Cardiac muscle cell (in vitro differentiated cells and primary cell): ENCODE results near the gene CTNNB1. TPM values are rescaled to one million over a fixed set of nuclear protein-coding genes. Genes with fewer than 3 reads are reported as not detected.
A peak's percentile ranks its signal among the peaks of the same experiment; 100 is the strongest.

Experiments used
- DNase-seq, 2 donors: peaks; one replicate each; pipeline versions ENCODE4 v3.0.0 to v3.0.0-alpha.2; 2010 to 2017; ENCODE audit warnings: low read depth in 1 of 2, low spot score in 1 of 2
- H3K27ac ChIP-seq: fragments of 200-600 bp; sonication (generic); 2 replicates; pipeline ENCODE4 v1.5.1; 2016
- H3K27me3 ChIP-seq: fragments of 200-600 bp; sonication (generic); 2 replicates; pipeline ENCODE4 v1.6.0; 2016; ENCODE audit warnings: control low read depth
- H3K36me3 ChIP-seq: fragments of 200-600 bp; sonication (generic); 2 replicates; pipeline ENCODE4 v1.5.1; 2016; ENCODE audit warnings: control low read depth
- H3K4me1 ChIP-seq: fragments of 200-600 bp; sonication (generic); 2 replicates; pipeline ENCODE4 v1.8.1; 2017; ENCODE audit warnings: low read depth, mild to moderate bottlenecking, mixed run types
- H3K4me3 ChIP-seq: fragments of 200-600 bp; sonication (generic); 2 replicates; pipeline ENCODE4 v1.5.1; 2016; ENCODE audit warnings: mild to moderate bottlenecking
- H3K9me3 ChIP-seq: fragments of 200-600 bp; sonication (generic); 2 replicates; pipeline ENCODE4 v1.5.1; 2017; ENCODE audit warnings: low read depth, mild to moderate bottlenecking, control low read depth
- CTCF ChIP-seq: IDR thresholded peaks from 2 replicates; pipeline ENCODE4 v1.5.1; 2012; ENCODE audit warnings: low read depth, mild to moderate bottlenecking, low read length
- polyA plus RNA-seq: library from polyadenylated mRNA; unstranded; fragments of >200 nt; fragmentation: Nextera tagmentation; extraction: Ambion mirVana; gene quantifications from 2 replicates; pipeline ENCODE4 v1.2.1, GENCODE V29; 2016
- total RNA-seq: library from RNA; depleted of rRNA; stranded (reverse); fragments of >200 nt; gene quantifications from 2 replicates; pipeline ENCODE4 v1.2.3, GENCODE V29; 2016

The CTNNB1 gene
- total and polyA plus RNA-seq, 2 experiments from 2014 or later = 213 to 574 TPM

- no peaks in the 10 kb centered on the region for H3K9me3 ChIP-seq
- peak overlapping the region; percentile 12 for H3K27ac ChIP-seq
- H3K27me3 ChIP-seq = no peaks in the 10 kb centered on the region
- peaks cover 20% of the 10 kb centered on the region for H3K4me1 ChIP-seq
- no peaks in the 10 kb centered on the region for H3K36me3 ChIP-seq
- no peak for TF ChIP-seq CTCF
- no peak for DNase-seq
- no peak overlapping the region for H3K4me3 ChIP-seq
Measured at GRCh38 chr3:41247055-41248004, 48.0 kb downstream of the CTNNB1 start.

GRCh38 chr3:41248525-41248924, 49.2 kb downstream of the CTNNB1 start:
- Histone ChIP-seq H3K27ac (no peak overlapping the region), H3K9me3 (no peaks in the 10 kb centered on the region), H3K27me3 (no peaks in the 10 kb centered on the region), H3K36me3 (no peaks in the 10 kb centered on the region), H3K4me3 (no peak overlapping the region), H3K4me1 (peaks cover 20% of the 10 kb centered on the region)
- no peak for TF ChIP-seq CTCF
- DNase-seq = no peak

DNA sequence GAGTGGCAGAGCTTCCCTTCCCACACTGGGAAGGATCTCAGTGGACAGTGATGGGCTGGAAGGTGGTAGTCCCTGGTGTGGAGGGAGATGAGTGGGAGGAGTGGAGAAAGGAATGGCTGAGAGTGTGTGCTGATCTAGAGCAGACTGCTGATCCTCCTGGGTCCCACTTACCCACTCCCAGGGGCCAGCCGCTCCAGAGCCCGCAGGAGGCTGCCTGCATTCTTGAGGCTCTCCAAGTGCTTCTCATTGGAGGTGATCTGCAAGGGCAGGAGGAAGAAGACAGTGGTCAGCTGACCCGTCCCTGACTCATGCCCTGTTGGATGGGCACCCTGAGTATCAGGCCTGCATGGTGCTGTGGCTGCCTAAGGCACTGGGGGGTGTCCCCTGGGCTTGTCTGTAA, 50.0 kb downstream of the CTNNB1 start:
- H3K27ac ChIP-seq = no peak overlapping the region
- no peaks in the 10 kb centered on the region for H3K36me3 ChIP-seq
- TF ChIP-seq CTCF = no peak
- H3K4me1 ChIP-seq = peaks cover 20% of the 10 kb centered on the region
- H3K4me3 ChIP-seq = no peak overlapping the region
- H3K9me3 ChIP-seq = no peaks in the 10 kb centered on the region
- H3K27me3 ChIP-seq = no peaks in the 10 kb centered on the region
- DNase-seq = no peak

GRCh38 chr3:41250825-41251224, 51.5 kb downstream of the CTNNB1 start:
- Histone ChIP-seq H3K27me3 (no peaks in the 10 kb centered on the region), H3K36me3 (no peaks in the 10 kb centered on the region), H3K9me3 (no peaks in the 10 kb centered on the region), H3K4me1 (peaks cover 20% of the 10 kb centered on the region), H3K4me3 (no peak overlapping the region), H3K27ac (no peak overlapping the region)
- DNase-seq = no peak
- TF ChIP-seq CTCF = no peak

DNA sequence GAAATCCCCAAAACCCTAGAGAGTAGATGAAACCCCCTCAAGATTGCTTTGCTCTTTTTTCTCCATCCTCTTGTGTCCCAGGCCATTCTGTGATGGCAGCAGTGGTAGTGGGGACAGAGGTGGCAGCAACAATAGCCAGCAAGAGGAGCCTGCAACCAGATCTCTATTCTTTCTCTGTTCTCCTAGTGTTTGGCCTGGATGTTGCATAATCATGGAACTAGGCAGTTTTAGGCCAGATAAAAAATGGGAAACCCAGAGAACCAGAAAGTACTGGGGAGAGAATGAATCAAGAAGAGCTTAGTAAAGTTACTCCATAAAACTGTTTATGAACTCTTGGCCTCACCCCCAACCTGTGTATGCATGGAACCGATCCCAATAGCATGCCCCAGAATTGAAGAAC, 52.3 kb downstream of the CTNNB1 start:
- TF ChIP-seq CTCF = no peak
- no peaks in the 10 kb centered on the region for H3K36me3 ChIP-seq
- no peak overlapping the region for H3K4me3 ChIP-seq
- H3K9me3 ChIP-seq = no peaks in the 10 kb centered on the region
- DNase-seq = no peak
- H3K27me3 ChIP-seq = no peaks in the 10 kb centered on the region
- H3K27ac ChIP-seq = no peak overlapping the region
- H3K4me1 ChIP-seq = peaks cover 20% of the 10 kb centered on the region
